Neural progenitor cell (in vitro differentiated cells): Measurements from ENCODE around the gene BEAN1. TPM values are rescaled to one million over a fixed set of nuclear protein-coding genes. Genes with fewer than 3 reads are reported as not detected.

Experiments used
- DNase-seq: peaks from one replicate; pipeline ENCODE4 v3.0.0-alpha.2; 2016; ENCODE audit warnings: low spot score
- H2AFZ ChIP-seq: fragments of 200-600 bp; sonication (generic); replicated peaks from 2 replicates; pipeline ENCODE4 v1.6.1; 2016; ENCODE audit warnings: antibody characterized with exemption
- H3F3A ChIP-seq: fragments of 200-600 bp; sonication (generic); 2 replicates; pipeline ENCODE4 v1.6.1; 2016; ENCODE audit warnings: antibody characterized with exemption, low read depth
- H3K27ac ChIP-seq: fragments of 200-600 bp; sonication (generic); 2 replicates; pipeline ENCODE4 v1.5.1; 2016; ENCODE audit warnings: mild to moderate bottlenecking
- H3K27me3 ChIP-seq: fragments of 200-600 bp; sonication (generic); 2 replicates; pipeline ENCODE4 v1.6.1; 2016; ENCODE audit warnings: mild to moderate bottlenecking, moderate library complexity
- H3K36me3 ChIP-seq: fragments of 200-600 bp; sonication (generic); 2 replicates; pipeline ENCODE4 v1.5.1; 2016
- H3K4me1 ChIP-seq: fragments of 200-600 bp; sonication (generic); 2 replicates; pipeline ENCODE4 v1.6.1; 2016; ENCODE audit warnings: mixed run types
- H3K4me2 ChIP-seq: fragments of 200-600 bp; sonication (generic); 2 replicates; pipeline ENCODE4 v1.6.1; 2016
- H3K4me3 ChIP-seq: fragments of 200-600 bp; sonication (generic); 2 replicates; pipeline ENCODE4 v1.5.1; 2016
- H3K79me2 ChIP-seq: fragments of 200-600 bp; sonication (generic); 2 replicates; pipeline ENCODE4 v1.6.1; 2016; ENCODE audit warnings: low read depth
- H3K9ac ChIP-seq: fragments of 200-600 bp; sonication (generic); 2 replicates; pipeline ENCODE4 v1.6.1; 2016
- H3K9me3 ChIP-seq: fragments of 200-600 bp; sonication (generic); 2 replicates; pipeline ENCODE4 v1.5.1; 2016; ENCODE audit warnings: low read depth
- H4K20me1 ChIP-seq: fragments of 200-600 bp; sonication (generic); 2 replicates; pipeline ENCODE4 v1.6.1; 2016; ENCODE audit warnings: low read depth
- H3K27ac Mint-ChIP-seq: 3 replicates; pipeline ENCODE4 v1.8.0; 2021; ENCODE audit warnings: mixed read lengths
- H3K27me3 Mint-ChIP-seq: 2 replicates; pipeline ENCODE4 v1.8.0; 2022; ENCODE audit warnings: low read depth, mild to moderate bottlenecking, inconsistent platforms, moderate library complexity, mixed read lengths; ENCODE audit not compliant: insufficient read depth
- H3K36me3 Mint-ChIP-seq: 3 replicates; pipeline ENCODE4 v1.8.0; 2021; ENCODE audit warnings: mixed read lengths
- H3K4me1 Mint-ChIP-seq: 3 replicates; pipeline ENCODE4 v1.8.0; 2021; ENCODE audit warnings: mixed read lengths
- H3K4me3 Mint-ChIP-seq: 3 replicates; pipeline ENCODE4 v1.8.0; 2021; ENCODE audit warnings: mild to moderate bottlenecking, moderate library complexity, mixed read lengths
- H3K9me3 Mint-ChIP-seq: 3 replicates; pipeline ENCODE4 v1.8.0; 2020; ENCODE audit warnings: mixed read lengths
- EZH2 ChIP-seq: fragments of 200-600 bp; sonication (generic); IDR thresholded peaks from 2 replicates; pipeline ENCODE4 v1.6.1; 2017; ENCODE audit warnings: antibody characterized with exemption, mild to moderate bottlenecking, moderate library complexity
- EZH2phosphoT487 ChIP-seq: fragments of 200-600 bp; sonication (generic); IDR thresholded peaks from 2 replicates; pipeline ENCODE4 v1.6.1; 2017; ENCODE audit warnings: antibody characterized with exemption
- total RNA-seq: library from RNA; depleted of rRNA; stranded (reverse); fragments of >200 nt; gene quantifications from 2 replicates; pipeline ENCODE4 v1.2.3, GENCODE V29; 2015; ENCODE audit warnings: low replicate concordance
- TF ChIP-seq, protein P1 (sequence below): fragments of 200-600 bp; sonication (generic); IDR thresholded peaks from 2 replicates; pipeline ENCODE4 v1.5.1; 2017; ENCODE audit warnings: antibody characterized with exemption, mild to moderate bottlenecking

Gene BEAN1
- total RNA-seq, 1 donor from 2014 or later, result 0.32 TPM

DNA sequence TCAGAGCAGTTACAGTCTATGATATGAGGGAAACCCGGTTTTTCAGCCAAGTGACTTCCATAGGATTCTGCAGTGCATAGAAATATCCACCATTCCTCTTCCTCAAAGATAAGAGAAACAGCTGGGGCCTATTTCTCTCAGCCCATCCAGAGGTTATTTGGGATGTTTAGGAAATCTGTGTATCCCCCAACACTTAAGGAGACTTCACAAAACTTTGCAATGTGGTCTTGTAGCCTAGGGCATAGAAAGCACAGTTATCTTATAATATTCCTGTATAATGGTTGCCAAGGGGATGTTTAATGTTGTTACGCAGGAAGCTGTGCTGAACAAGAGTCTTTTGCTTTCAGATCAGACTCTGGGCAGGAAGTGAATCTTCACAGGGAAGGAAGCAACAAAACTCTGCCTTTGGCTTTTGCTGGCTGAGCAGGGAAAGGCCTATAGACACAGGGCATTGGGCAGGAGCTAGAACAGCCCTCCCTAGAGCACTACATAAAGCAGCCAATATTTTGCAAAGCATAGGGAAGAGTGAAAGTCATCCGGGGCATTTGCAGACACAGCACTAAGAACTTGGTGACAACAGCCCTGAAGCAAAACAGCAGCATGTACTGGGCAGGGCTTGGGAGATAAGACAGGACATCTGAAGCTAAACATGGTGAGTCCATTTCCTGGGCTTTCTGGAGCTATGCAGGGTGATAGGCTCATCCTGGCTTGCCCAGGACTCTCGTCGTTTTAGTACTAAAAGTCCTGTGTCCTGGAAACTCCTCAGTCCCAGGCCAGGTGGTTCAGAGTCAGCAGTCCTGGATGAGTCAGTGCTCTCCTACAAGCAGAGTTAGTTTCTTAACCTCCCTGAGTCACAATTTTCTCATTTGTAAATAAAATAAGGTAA lies 18.7 kb upstream of the BEAN1 start:
- Histone ChIP-seq H3K79me2 (no peaks in the 10 kb centered on the region), H3K36me3 (no peaks in the 10 kb centered on the region), H3K27ac (no peak overlapping the region), H4K20me1 (no peaks in the 10 kb centered on the region), H2AFZ (peak overlapping the region; percentile 39), H3K4me2 (no peak overlapping the region), H3K4me3 (no peak overlapping the region), H3K4me1 (no peaks in the 10 kb centered on the region), H3K9me3 (no peaks in the 10 kb centered on the region), H3F3A (peaks cover 11% of the 10 kb centered on the region), H3K9ac (no peak overlapping the region), H3K27me3 (peaks cover 27% of the 10 kb centered on the region)
- peak overlapping the region; percentile 89 for H3K27ac Mint-ChIP-seq
- H3K4me1 Mint-ChIP-seq, result peaks cover 17% of the 10 kb centered on the region
- no peaks in the 10 kb centered on the region for H3K36me3 Mint-ChIP-seq
- H3K4me3 Mint-ChIP-seq, result peak overlapping the region; percentile 54
- DNase-seq, result no peak
- peaks cover 11% of the 10 kb centered on the region for H3K9me3 Mint-ChIP-seq
- H3K27me3 Mint-ChIP-seq, result peaks cover 9% of the 10 kb centered on the region
- TF ChIP-seq, protein P1, sequence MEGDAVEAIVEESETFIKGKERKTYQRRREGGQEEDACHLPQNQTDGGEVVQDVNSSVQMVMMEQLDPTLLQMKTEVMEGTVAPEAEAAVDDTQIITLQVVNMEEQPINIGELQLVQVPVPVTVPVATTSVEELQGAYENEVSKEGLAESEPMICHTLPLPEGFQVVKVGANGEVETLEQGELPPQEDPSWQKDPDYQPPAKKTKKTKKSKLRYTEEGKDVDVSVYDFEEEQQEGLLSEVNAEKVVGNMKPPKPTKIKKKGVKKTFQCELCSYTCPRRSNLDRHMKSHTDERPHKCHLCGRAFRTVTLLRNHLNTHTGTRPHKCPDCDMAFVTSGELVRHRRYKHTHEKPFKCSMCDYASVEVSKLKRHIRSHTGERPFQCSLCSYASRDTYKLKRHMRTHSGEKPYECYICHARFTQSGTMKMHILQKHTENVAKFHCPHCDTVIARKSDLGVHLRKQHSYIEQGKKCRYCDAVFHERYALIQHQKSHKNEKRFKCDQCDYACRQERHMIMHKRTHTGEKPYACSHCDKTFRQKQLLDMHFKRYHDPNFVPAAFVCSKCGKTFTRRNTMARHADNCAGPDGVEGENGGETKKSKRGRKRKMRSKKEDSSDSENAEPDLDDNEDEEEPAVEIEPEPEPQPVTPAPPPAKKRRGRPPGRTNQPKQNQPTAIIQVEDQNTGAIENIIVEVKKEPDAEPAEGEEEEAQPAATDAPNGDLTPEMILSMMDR, result no peak
- TF ChIP-seq EZH2phosphoT487 (no peak), EZH2 (no peak)

DNA sequence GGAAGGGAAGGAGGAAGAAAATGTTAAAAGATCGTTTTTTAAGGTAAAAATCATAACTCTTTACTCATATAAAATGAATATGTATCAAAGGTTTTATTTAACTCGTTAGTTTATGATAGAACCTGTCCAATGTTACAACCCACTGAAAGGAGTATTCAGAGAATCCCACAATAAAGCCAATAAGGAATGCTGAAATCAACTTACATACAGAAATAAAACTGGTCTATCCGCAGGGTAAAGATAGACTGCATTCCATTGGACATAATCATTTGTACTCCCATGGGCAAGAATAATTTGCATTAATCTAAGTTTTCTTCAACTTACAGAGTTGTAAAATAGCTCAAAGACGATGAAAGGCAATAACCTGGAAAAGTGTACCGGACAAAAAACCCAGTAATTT lies 17.9 kb upstream of the BEAN1 start:
- peaks cover 11% of the 10 kb centered on the region for H3F3A ChIP-seq
- H3K79me2 ChIP-seq, result no peaks in the 10 kb centered on the region
- no peak overlapping the region for H3K4me2 ChIP-seq
- H4K20me1 ChIP-seq, result no peaks in the 10 kb centered on the region
- peaks cover 14% of the 10 kb centered on the region for H3K9me3 Mint-ChIP-seq
- DNase-seq, result no peak
- no peak overlapping the region for H3K27ac ChIP-seq
- peaks cover 17% of the 10 kb centered on the region for H3K4me1 Mint-ChIP-seq
- no peak overlapping the region for H3K9ac ChIP-seq
- no peak overlapping the region for H3K27ac Mint-ChIP-seq
- H3K36me3 Mint-ChIP-seq, result no peaks in the 10 kb centered on the region
- no peak overlapping the region for H3K4me3 Mint-ChIP-seq
- H3K27me3 Mint-ChIP-seq, result peaks cover 5% of the 10 kb centered on the region
- no peak overlapping the region for H2AFZ ChIP-seq
- peaks cover 27% of the 10 kb centered on the region for H3K27me3 ChIP-seq
- TF ChIP-seq EZH2phosphoT487 (no peak), EZH2 (no peak)
- TF ChIP-seq, protein P1, result no peak
- H3K4me1 ChIP-seq, result no peaks in the 10 kb centered on the region
- no peaks in the 10 kb centered on the region for H3K9me3 ChIP-seq
- no peak overlapping the region for H3K4me3 ChIP-seq
- H3K36me3 ChIP-seq, result no peaks in the 10 kb centered on the region

DNA sequence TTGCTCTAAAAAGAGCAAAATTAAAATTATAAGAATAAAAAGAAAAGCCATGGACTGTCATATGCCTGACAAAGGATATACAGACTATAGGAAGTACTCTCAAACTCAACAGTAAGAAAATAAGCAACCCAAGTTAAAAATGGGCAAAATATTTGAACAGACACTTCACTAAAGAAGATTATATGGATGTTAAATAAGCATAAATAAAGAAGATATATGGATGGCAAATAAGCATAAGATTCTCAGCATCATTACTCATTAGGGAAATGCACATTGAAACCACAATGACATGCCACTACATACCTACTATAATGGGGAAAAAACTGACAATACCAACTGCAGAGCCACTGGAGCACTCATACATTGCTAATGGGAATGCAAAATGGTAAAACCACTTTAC lies 14.9 kb upstream of the BEAN1 start:
- Histone ChIP-seq H3K4me1 (peaks cover 7% of the 10 kb centered on the region), H4K20me1 (no peaks in the 10 kb centered on the region), H3K27me3 (peaks cover 9% of the 10 kb centered on the region), H3K9ac (no peak overlapping the region), H3K79me2 (no peaks in the 10 kb centered on the region), H3K27ac (no peak overlapping the region), H3F3A (peaks cover 21% of the 10 kb centered on the region), H3K4me2 (no peak overlapping the region), H3K9me3 (no peaks in the 10 kb centered on the region), H3K4me3 (no peak overlapping the region), H2AFZ (no peak overlapping the region), H3K36me3 (no peaks in the 10 kb centered on the region)
- Mint-ChIP-seq H3K9me3 (peaks cover 13% of the 10 kb centered on the region), H3K27me3 (peaks cover 6% of the 10 kb centered on the region), H3K27ac (no peak overlapping the region), H3K36me3 (peaks cover 2% of the 10 kb centered on the region), H3K4me1 (peaks cover 14% of the 10 kb centered on the region), H3K4me3 (no peak overlapping the region)
- no peak for DNase-seq
- TF ChIP-seq EZH2phosphoT487, result no peak
- TF ChIP-seq, protein P1, result no peak
- TF ChIP-seq EZH2, result no peak
